Measurements from ENCODE around the gene RAMP1.

Gene RAMP1

GRCh38 chr2:237924164-237924534 is 64.7 kb downstream of the RAMP1 start:
- DNase-seq (ENCODE audit: low read depth in 1 of 2, low spot score in 1 of 2): no peak
- Histone ChIP-seq H3K27me3 (ENCODE audit: insufficient read depth, poor library complexity, severe bottlenecking) (no peaks in the 10 kb centered on the region), H3K4me3 (replicated peaks; ENCODE audit: insufficient read depth, low read length) (no peak overlapping the region), H3K27ac (replicated peaks) (no peak overlapping the region)
- TF ChIP-seq POLR2AphosphoS5 (IDR thresholded peaks at IDR 0.05; ENCODE audit: low read depth) (no peak), REST (IDR thresholded peaks at IDR 0.05; ENCODE audit: insufficient replicate concordance, low read depth) (no peak), GABPA (IDR thresholded peaks at IDR 0.05; ENCODE audit: low read depth) (no peak), CTCF (IDR thresholded peaks at IDR 0.05; ENCODE audit: insufficient read depth, low read length) (no peak), SPI1 (IDR thresholded peaks at IDR 0.05; ENCODE audit: borderline replicate concordance, low read depth) (no peak)

GRCh38 chr2:237927135-237927534 is 67.7 kb downstream of the RAMP1 start:
- H3K27me3 ChIP-seq (ENCODE audit: insufficient read depth, poor library complexity, severe bottlenecking): no peaks in the 10 kb centered on the region
- no peak for DNase-seq (ENCODE audit: low read depth in 1 of 2, low spot score in 1 of 2)
- no peak for TF ChIP-seq CTCF (IDR thresholded peaks at IDR 0.05; ENCODE audit: insufficient read depth, low read length)
- TF ChIP-seq REST (IDR thresholded peaks at IDR 0.05; ENCODE audit: insufficient replicate concordance, low read depth): peak; percentile 93
- TF ChIP-seq SPI1 (IDR thresholded peaks at IDR 0.05; ENCODE audit: borderline replicate concordance, low read depth): no peak
- no peak overlapping the region for H3K4me3 ChIP-seq (replicated peaks; ENCODE audit: insufficient read depth, low read length)
- no peak overlapping the region for H3K27ac ChIP-seq (replicated peaks)

GRCh38 chr2:237927986-237928385 is 68.6 kb downstream of the RAMP1 start:
- no peak for DNase-seq (ENCODE audit: low read depth in 1 of 2, low spot score in 1 of 2)
- no peaks in the 10 kb centered on the region for H3K27me3 ChIP-seq (ENCODE audit: insufficient read depth, poor library complexity, severe bottlenecking)
- no peak overlapping the region for H3K4me3 ChIP-seq (replicated peaks; ENCODE audit: insufficient read depth, low read length)
- H3K27ac ChIP-seq (replicated peaks): no peak overlapping the region
- no peak for TF ChIP-seq REST (IDR thresholded peaks at IDR 0.05; ENCODE audit: insufficient replicate concordance, low read depth)
- no peak for TF ChIP-seq CTCF (IDR thresholded peaks at IDR 0.05; ENCODE audit: insufficient read depth, low read length)
- no peak for TF ChIP-seq POLR2AphosphoS5 (IDR thresholded peaks at IDR 0.05; ENCODE audit: low read depth)
- TF ChIP-seq GABPA (IDR thresholded peaks at IDR 0.05; ENCODE audit: low read depth): no peak
- TF ChIP-seq SPI1 (IDR thresholded peaks at IDR 0.05; ENCODE audit: borderline replicate concordance, low read depth): no peak

Measured in HL-60 (cell line).